ENCODE results near the gene YKT6. TPM values are rescaled to one million over a fixed set of nuclear protein-coding genes. Genes with fewer than 3 reads are reported as not detected.

YKT6 gene
- total RNA-seq, 1 donor from 2014 or later, result 82.5 TPM

DNA sequence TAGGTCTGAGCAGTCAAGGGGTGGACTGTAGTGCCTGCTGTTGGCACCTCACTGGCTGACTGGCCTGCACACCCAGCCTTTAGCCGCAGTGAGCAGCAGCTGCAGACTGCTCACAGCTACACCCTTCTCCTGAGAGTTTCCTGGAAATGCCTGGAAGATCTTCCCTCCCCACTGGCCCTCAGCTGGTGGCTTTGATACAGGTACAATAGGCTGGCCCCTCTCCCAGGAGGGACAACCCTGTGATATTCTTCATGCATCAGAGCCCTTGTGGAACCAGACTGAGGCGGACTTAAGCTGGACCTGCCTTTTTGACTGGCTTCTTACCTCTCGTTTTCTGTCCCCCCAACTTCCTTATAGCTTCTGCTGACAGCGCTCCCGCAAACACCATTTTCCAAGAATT, 18.0 kb upstream of the YKT6 start:
- Mint-ChIP-seq H3K27me3 (peaks cover 14% of the 10 kb centered on the region), H3K9me3 (ENCODE audit: low read depth) (peaks cover 6% of the 10 kb centered on the region), H3K4me3 (ENCODE audit: low read depth) (no peak overlapping the region), H3K36me3 (ENCODE audit: insufficient read depth) (no peaks in the 10 kb centered on the region), H3K27ac (no peak overlapping the region), H3K4me1 (ENCODE audit: low read depth) (no peaks in the 10 kb centered on the region)
- no peak for DNase-seq (ENCODE audit: low spot score, unreplicated experiment)
- TF ChIP-seq, protein P1, sequence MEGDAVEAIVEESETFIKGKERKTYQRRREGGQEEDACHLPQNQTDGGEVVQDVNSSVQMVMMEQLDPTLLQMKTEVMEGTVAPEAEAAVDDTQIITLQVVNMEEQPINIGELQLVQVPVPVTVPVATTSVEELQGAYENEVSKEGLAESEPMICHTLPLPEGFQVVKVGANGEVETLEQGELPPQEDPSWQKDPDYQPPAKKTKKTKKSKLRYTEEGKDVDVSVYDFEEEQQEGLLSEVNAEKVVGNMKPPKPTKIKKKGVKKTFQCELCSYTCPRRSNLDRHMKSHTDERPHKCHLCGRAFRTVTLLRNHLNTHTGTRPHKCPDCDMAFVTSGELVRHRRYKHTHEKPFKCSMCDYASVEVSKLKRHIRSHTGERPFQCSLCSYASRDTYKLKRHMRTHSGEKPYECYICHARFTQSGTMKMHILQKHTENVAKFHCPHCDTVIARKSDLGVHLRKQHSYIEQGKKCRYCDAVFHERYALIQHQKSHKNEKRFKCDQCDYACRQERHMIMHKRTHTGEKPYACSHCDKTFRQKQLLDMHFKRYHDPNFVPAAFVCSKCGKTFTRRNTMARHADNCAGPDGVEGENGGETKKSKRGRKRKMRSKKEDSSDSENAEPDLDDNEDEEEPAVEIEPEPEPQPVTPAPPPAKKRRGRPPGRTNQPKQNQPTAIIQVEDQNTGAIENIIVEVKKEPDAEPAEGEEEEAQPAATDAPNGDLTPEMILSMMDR (IDR thresholded peaks at IDR 0.05; ENCODE audit: unreplicated experiment), result no peak

DNA sequence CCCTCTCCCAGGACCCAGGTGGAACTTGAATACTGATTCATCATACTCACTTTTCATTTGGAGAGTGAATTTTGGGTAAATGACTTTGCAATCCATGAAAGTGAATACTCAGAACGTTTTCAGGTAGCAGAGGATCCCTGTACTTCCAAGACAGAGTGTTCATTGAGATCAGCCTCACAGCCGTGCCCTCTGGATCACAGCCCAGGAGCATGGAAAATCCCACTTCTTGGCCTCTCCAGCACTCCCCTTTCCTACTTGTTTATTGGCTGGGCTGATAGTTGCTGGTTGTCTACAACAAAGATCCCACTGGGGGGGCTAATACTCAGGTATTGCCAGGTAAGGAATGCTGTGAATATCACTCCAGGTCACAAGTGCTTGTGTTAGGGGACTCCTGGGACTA, 17.4 kb upstream of the YKT6 start:
- Mint-ChIP-seq H3K27me3 (peaks cover 13% of the 10 kb centered on the region), H3K27ac (no peak overlapping the region), H3K4me1 (ENCODE audit: low read depth) (no peaks in the 10 kb centered on the region), H3K36me3 (ENCODE audit: insufficient read depth) (no peaks in the 10 kb centered on the region), H3K9me3 (ENCODE audit: low read depth) (peaks cover 6% of the 10 kb centered on the region), H3K4me3 (ENCODE audit: low read depth) (no peak overlapping the region)
- TF ChIP-seq, protein P1 (IDR thresholded peaks at IDR 0.05; ENCODE audit: unreplicated experiment), result no peak
- no peak for DNase-seq (ENCODE audit: low spot score, unreplicated experiment)

DNA sequence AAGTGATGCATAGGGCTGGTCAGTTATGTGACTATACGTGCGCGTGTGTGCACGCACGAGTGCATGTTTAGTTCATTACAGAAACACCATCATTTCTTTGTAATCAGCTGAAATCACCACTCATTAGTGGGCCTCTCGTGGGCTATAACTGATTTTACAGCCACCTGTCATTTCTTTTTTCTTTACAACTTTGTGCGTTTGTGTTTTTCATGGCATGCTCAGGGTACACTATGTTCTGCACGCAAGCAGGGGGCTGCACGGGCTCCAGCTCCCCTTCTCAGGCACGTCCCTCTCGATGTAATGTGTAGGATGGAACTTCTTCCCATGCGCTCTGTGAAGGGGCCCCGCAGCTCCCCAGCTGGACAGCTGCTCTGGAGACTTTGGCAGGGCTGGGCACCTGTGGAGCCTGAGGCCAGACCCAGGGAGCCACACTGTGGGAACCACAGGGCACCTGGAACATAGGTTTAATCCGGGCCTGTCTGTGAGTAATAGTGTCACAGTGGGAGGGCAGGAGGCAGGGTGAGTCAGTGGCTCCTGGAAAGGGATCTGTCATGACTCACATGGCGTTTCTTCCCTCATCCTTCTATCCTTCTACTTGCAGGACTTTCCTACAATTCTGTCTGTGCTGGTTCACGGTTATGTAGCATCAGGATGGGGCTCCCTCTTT, 16.4 kb upstream of the YKT6 start:
- no peak for DNase-seq (ENCODE audit: low spot score, unreplicated experiment)
- H3K27me3 Mint-ChIP-seq, result peaks cover 8% of the 10 kb centered on the region
- peaks cover 6% of the 10 kb centered on the region for H3K9me3 Mint-ChIP-seq (ENCODE audit: low read depth)
- no peak overlapping the region for H3K27ac Mint-ChIP-seq
- H3K36me3 Mint-ChIP-seq (ENCODE audit: insufficient read depth), result no peaks in the 10 kb centered on the region
- H3K4me3 Mint-ChIP-seq (ENCODE audit: low read depth), result no peak overlapping the region
- H3K4me1 Mint-ChIP-seq (ENCODE audit: low read depth), result no peaks in the 10 kb centered on the region
- TF ChIP-seq, protein P1 (IDR thresholded peaks at IDR 0.05; ENCODE audit: unreplicated experiment), result no peak

- Mint-ChIP-seq H3K4me3 (ENCODE audit: low read depth) (no peak overlapping the region), H3K4me1 (ENCODE audit: low read depth) (no peaks in the 10 kb centered on the region), H3K27me3 (peaks cover 7% of the 10 kb centered on the region), H3K9me3 (ENCODE audit: low read depth) (peaks cover 6% of the 10 kb centered on the region), H3K36me3 (ENCODE audit: insufficient read depth) (no peaks in the 10 kb centered on the region), H3K27ac (no peak overlapping the region)
- DNase-seq (ENCODE audit: low spot score, unreplicated experiment), result no peak
- TF ChIP-seq, protein P1 (IDR thresholded peaks at IDR 0.05; ENCODE audit: unreplicated experiment), result no peak
Observed at GRCh38 chr7:44184873-44185446, 15.8 kb upstream of the YKT6 start.

DNA sequence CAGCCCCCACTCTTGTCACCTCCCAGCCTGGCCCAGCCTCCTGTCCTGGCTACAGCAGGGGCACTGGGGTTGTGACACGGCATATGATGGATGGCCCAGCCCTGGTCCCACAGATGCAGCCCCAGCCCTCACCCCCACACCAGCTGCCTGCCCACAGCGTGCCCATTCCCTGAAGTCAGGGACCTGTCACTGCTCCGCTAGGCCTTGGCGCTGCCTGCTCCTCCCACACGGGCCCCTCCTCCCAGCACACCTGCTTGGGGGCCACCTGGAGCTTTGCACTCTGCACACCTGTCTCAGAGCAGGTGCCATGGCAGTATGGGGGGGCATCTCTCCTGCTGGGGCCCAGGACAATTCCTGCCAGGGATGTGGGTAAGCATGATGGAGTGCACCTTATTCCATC, 15.0 kb upstream of the YKT6 start:
- H3K4me1 Mint-ChIP-seq (ENCODE audit: low read depth), result no peaks in the 10 kb centered on the region
- peaks cover 6% of the 10 kb centered on the region for H3K9me3 Mint-ChIP-seq (ENCODE audit: low read depth)
- H3K27me3 Mint-ChIP-seq, result peaks cover 7% of the 10 kb centered on the region
- H3K4me3 Mint-ChIP-seq (ENCODE audit: low read depth), result no peak overlapping the region
- TF ChIP-seq, protein P1 (IDR thresholded peaks at IDR 0.05; ENCODE audit: unreplicated experiment), result no peak
- H3K27ac Mint-ChIP-seq, result no peak overlapping the region
- no peaks in the 10 kb centered on the region for H3K36me3 Mint-ChIP-seq (ENCODE audit: insufficient read depth)
- DNase-seq (ENCODE audit: low spot score, unreplicated experiment), result no peak

Data from progenitor cell of endocrine pancreas (in vitro differentiated cells).